K562 treated with DMSO at 1 percent for 48 hours (cell line): ENCODE measurements around the gene HDDC2. TPM values are rescaled to one million over a fixed set of nuclear protein-coding genes. Genes with fewer than 3 reads are reported as not detected.

Experiments used
- total RNA-seq: library from RNA; unstranded; fragments of 300-600 nt; gene quantifications from 2 replicates; pipeline ENCODE4 v1.2.3, GENCODE V29; 2022; ENCODE audit warnings: low replicate concordance; ENCODE audit errors: extremely low read depth

The HDDC2 gene, protein sequence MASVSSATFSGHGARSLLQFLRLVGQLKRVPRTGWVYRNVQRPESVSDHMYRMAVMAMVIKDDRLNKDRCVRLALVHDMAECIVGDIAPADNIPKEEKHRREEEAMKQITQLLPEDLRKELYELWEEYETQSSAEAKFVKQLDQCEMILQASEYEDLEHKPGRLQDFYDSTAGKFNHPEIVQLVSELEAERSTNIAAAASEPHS
- total RNA-seq: not detected in 2 replicates

GRCh38 chr6:125301435-125302391, at the start of gene HDDC2:
Gene HDDC2 (minus strand): TSS chr6:125301967. CDS start chr6:125301932, 35 bp downstream.

Other genes starting within 250 kb of the HDDC2 start
- gene TPD52L1, start 148.2 kb downstream of the HDDC2 start, total RNA-seq: not detected in 2 replicates